NOMO-1 treated with dmso at 0.1 percent for 144 hours (cell line): ENCODE data around the gene CMC2.

Experiments
- DNase-seq: peaks from one replicate; lab custom pipeline; 2025; ENCODE audit not compliant: unreplicated experiment; lab: John Stamatoyannopoulos, UW

CMC2 gene

GRCh38 chr16:80936410-80936809 lies 70.3 kb downstream of the CMC2 start:
- no peak for DNase-seq

- DNase-seq: no peak
Observed at GRCh38 chr16:80935691-80936090, 71.0 kb downstream of the CMC2 start.

DNA sequence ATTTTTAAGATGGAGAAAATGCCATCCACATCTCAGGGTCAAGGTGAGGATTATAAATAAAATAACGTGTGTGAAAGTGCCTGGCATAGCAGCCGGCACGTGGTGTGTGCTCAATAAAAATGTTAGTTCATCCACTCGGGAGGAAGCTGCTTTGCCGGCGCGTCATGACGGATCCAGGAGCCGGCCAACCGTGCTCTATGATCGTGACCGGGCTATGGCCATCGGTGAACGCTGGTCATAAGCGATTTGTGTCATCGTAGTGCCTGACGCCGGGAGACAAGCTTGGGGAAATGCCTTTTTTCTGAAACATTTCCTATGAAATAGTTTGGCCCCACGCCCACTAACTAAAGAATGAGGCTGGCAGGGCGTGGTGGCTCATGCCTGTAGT lies 74.0 kb downstream of the CMC2 start:
- no peak for DNase-seq

DNA sequence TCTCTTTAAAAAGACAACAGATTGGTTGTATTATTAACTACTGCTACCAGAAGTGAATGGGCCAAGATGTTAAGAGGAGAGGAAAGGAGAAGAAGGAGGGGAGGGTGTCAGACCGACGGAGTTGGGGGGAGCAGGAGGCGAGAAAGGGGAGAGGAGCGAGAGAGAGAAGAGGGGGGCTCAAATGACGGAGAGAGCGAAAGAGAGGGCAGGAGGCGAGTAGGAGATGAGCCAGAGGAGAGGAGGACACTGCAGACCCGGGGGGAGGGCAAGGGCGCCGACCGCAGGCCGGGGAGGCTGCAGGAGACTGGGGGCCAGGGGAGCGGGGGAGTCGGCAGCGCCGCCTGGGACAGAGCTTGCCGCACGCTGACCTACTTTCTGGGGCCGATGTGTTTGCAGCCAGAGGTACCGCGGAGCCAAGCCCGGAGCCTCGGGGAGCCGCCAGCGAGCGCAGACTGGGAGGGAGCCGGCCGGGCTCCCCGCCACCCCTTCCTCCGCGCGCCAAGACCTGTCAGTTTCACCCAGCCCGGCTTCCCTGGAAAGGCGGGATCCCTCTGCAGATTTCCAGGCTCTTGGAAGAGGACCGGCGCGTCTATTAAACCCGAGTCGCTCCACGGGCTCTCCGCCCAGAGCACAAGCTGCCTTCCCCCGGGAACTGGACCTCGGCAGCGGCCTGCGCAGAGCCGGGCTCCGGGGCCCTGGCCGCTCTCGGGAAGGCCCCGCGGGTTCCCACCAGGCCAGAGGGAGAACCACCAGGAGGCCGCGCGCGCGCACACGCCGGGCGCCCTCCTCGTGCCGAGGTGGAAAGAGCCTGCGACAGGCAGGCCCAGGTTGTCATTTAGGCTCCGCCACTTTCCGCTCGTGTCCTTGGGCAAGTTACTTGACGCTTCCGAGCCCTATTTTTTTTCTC lies 74.6 kb downstream of the CMC2 start:
- no peak for DNase-seq

- no peak for DNase-seq
Observed at GRCh38 chr16:80924372-80924978, 82.2 kb downstream of the CMC2 start.

GRCh38 chr16:80923356-80923755 lies 83.3 kb downstream of the CMC2 start:
- DNase-seq: no peak
